Glutamatergic neuron (in vitro differentiated cells): ENCODE results near the gene PRDX2. TPM values are rescaled to one million over a fixed set of nuclear protein-coding genes. Genes with fewer than 3 reads are reported as not detected.

Experiments used
- DNase-seq: peaks from one replicate; pipeline ENCODE4 v3.0.0; 2022
- H3K27ac Mint-ChIP-seq: one replicate; pipeline ENCODE4 v1.8.0; 2020; ENCODE audit warnings: mild to moderate bottlenecking, mixed read lengths, inconsistent platforms; ENCODE audit not compliant: unreplicated experiment
- H3K27me3 Mint-ChIP-seq: one replicate; pipeline ENCODE4 v1.8.0; 2020; ENCODE audit warnings: mild to moderate bottlenecking, moderate library complexity, mixed read lengths, inconsistent platforms; ENCODE audit not compliant: unreplicated experiment
- H3K36me3 Mint-ChIP-seq: one replicate; pipeline ENCODE4 v1.8.0; 2020; ENCODE audit warnings: mild to moderate bottlenecking, mixed read lengths, inconsistent platforms; ENCODE audit not compliant: unreplicated experiment
- H3K4me1 Mint-ChIP-seq: one replicate; pipeline ENCODE4 v1.8.0; 2020; ENCODE audit warnings: mild to moderate bottlenecking, low read depth, mixed read lengths, inconsistent platforms; ENCODE audit not compliant: unreplicated experiment
- H3K4me3 Mint-ChIP-seq: one replicate; pipeline ENCODE4 v1.8.0; 2020; ENCODE audit warnings: mild to moderate bottlenecking, mixed read lengths, inconsistent platforms; ENCODE audit not compliant: unreplicated experiment
- H3K9me3 Mint-ChIP-seq: one replicate; pipeline ENCODE4 v1.8.0; 2020; ENCODE audit warnings: mild to moderate bottlenecking, moderate library complexity, mixed read lengths, inconsistent platforms; ENCODE audit not compliant: unreplicated experiment
- CTCF ChIP-seq: fragments of 200-600 bp; sonication (generic); IDR thresholded peaks from one replicate; pipeline ENCODE4 v1.5.0; 2021; ENCODE audit not compliant: partially characterized antibody, unreplicated experiment
- total RNA-seq: library from RNA; stranded (reverse); fragmentation: NEBNext Ultra II Directional; extraction: Animal tissue kit (Norgen Biotek cat#: 25700); gene quantifications from one replicate; pipeline ENCODE4 v1.2.1, GENCODE V29; 2021; ENCODE audit not compliant: unreplicated experiment

PRDX2 gene
- total RNA-seq, 1 donor from 2014 or later, result 671 TPM

DNA sequence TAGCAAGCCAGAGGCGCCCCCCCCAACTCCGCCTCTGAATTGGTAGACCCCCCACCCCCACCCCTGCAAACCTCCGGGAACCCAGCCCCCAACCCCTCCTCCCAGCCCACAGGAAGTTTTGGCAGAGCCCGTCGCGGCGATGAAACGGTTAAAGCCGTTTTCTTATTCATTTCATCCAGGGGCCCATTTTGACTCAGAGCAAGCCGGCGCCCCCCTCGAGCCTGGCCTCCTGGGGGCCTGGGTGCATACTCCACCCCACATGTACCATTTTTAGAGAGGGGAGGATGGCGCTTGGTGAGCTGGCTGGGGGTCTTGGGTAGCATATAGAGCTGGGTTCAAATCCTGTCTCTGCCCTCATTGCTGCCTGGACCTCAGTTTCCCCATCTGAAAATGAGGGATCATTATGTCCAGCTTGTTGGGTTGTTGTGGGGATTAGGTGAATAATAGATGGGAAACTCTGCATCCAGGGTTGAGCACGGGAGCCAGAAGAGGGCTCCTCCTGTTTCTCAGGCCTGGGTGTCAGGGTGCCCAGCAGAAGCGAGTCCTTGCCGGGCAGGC, 18.2 kb downstream of the PRDX2 start:
- Mint-ChIP-seq H3K9me3 (peaks cover 5% of the 10 kb centered on the region), H3K27ac (peak overlapping the region; percentile 35), H3K4me3 (peak overlapping the region; percentile 76), H3K4me1 (peaks cover 17% of the 10 kb centered on the region), H3K27me3 (peaks cover 6% of the 10 kb centered on the region), H3K36me3 (no peaks in the 10 kb centered on the region)
- no peak for DNase-seq
- TF ChIP-seq CTCF, result no peak

DNA sequence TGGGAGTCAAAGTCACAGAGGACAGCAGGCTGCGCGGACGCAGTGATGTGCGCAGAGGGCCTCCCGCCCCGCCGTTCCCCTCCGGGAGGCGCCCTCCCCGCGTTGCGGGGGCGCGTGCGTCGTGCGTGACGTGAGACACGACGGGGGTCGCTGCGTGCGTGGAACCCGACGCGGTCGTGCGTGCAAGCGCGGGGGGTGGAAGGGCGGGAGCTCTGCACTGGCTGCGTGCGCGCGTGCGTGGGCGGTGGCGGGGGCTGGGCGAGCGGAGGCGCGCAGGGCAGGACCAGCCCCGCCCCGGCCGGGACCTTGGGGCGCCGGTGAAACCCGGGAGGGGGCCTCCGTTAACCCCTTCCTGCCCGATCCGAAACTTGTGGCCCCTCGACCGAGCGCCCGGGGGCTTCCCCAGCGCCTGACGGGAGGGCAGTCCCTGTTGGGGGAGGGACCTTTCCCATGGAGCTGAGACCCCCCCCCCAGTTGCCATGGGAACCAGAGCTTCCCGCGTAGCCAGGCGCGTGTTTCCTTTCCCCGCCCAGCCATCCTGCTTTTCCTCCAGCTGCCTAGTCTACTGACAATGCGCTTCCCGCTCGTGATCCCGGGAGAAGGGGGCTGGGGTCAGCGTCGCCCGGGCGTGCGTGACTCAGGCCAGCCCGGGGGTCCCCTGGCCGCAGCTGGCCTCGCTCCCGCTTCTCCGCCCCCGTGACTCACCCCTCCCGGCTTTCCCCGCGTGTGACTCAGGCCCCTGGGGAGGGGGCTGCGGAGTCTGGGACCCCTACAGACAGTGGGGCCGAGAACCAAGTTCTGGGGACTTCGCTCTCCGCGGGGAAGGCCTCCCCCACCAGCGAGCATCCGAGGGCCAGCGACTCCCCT, 18.9 kb downstream of the PRDX2 start:
- Mint-ChIP-seq H3K36me3 (no peaks in the 10 kb centered on the region), H3K9me3 (peaks cover 6% of the 10 kb centered on the region), H3K4me1 (peaks cover 14% of the 10 kb centered on the region), H3K27ac (peak overlapping the region; percentile 88), H3K4me3 (peak overlapping the region; percentile 90), H3K27me3 (peaks cover 6% of the 10 kb centered on the region)
- peak; percentile 62 for DNase-seq
- TF ChIP-seq CTCF, result no peak

DNA sequence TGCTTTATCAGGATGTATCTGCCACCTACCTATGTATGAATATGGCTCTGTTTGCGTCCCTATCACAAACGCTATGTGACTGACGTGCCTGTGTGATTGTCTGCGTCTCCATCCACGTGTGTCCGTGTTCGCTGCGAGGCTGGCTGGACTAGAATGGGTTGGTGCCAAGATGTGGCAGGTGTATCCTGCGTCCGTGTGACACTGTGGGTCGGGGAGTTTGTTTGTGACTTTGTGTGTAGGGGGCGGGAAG, 19.5 kb downstream of the PRDX2 start:
- Mint-ChIP-seq H3K36me3 (no peaks in the 10 kb centered on the region), H3K9me3 (peaks cover 8% of the 10 kb centered on the region), H3K27ac (peak overlapping the region; percentile 88), H3K4me3 (peak overlapping the region; percentile 90), H3K27me3 (peaks cover 6% of the 10 kb centered on the region), H3K4me1 (peaks cover 14% of the 10 kb centered on the region)
- no peak for DNase-seq
- no peak for TF ChIP-seq CTCF

- DNase-seq, result peak; percentile 47
- no peaks in the 10 kb centered on the region for H3K36me3 Mint-ChIP-seq
- H3K27me3 Mint-ChIP-seq, result peaks cover 6% of the 10 kb centered on the region
- H3K4me3 Mint-ChIP-seq, result peak overlapping the region; percentile 68
- TF ChIP-seq CTCF, result no peak
- peaks cover 16% of the 10 kb centered on the region for H3K4me1 Mint-ChIP-seq
- H3K9me3 Mint-ChIP-seq, result peaks cover 11% of the 10 kb centered on the region
- H3K27ac Mint-ChIP-seq, result peak overlapping the region; percentile 87
Measured at GRCh38 chr19:12779162-12779993, 22.2 kb downstream of the PRDX2 start.

- H3K4me3 Mint-ChIP-seq, result peak overlapping the region; percentile 94
- peaks cover 11% of the 10 kb centered on the region for H3K9me3 Mint-ChIP-seq
- TF ChIP-seq CTCF, result no peak
- H3K36me3 Mint-ChIP-seq, result no peaks in the 10 kb centered on the region
- no peak for DNase-seq
- peaks cover 6% of the 10 kb centered on the region for H3K27me3 Mint-ChIP-seq
- peaks cover 16% of the 10 kb centered on the region for H3K4me1 Mint-ChIP-seq
- H3K27ac Mint-ChIP-seq, result peak overlapping the region; percentile 98
Measured at GRCh38 chr19:12778905-12779161, 22.8 kb downstream of the PRDX2 start.
